Ishikawa (cell line): ENCODE data around the gene GMDS.

Experiments used
- CEBPB ChIP-seq: IDR thresholded peaks from 2 replicates; pipeline ENCODE4 v1.6.1; 2012
- CREB1 ChIP-seq: IDR thresholded peaks from 2 replicates; pipeline ENCODE4 v1.6.1; 2012; ENCODE audit warnings: low read depth
- EGR1 ChIP-seq: IDR thresholded peaks from 2 replicates; pipeline ENCODE4 v1.6.1; 2012
- EP300 ChIP-seq: IDR thresholded peaks from 2 replicates; pipeline ENCODE4 v1.6.1; 2012; ENCODE audit warnings: borderline replicate concordance
- FOXM1 ChIP-seq: IDR thresholded peaks from 2 replicates; pipeline ENCODE4 v1.6.1; 2012; ENCODE audit warnings: low read depth, borderline replicate concordance
- MAX ChIP-seq: IDR thresholded peaks from 2 replicates; pipeline ENCODE4 v1.6.1; 2012
- NFIC ChIP-seq: IDR thresholded peaks from 2 replicates; pipeline ENCODE4 v1.6.1; 2012
- RAD21 ChIP-seq: IDR thresholded peaks from 2 replicates; pipeline ENCODE4 v1.6.1; 2012; ENCODE audit warnings: low read depth
- REST ChIP-seq: IDR thresholded peaks from 2 replicates; pipeline ENCODE4 v1.6.1; 2012; ENCODE audit warnings: low read depth, mild to moderate bottlenecking
- TAF1 ChIP-seq: IDR thresholded peaks from 2 replicates; pipeline ENCODE4 v1.6.1; 2012; ENCODE audit warnings: low read depth, mild to moderate bottlenecking
- TCF12 ChIP-seq: IDR thresholded peaks from 2 replicates; pipeline ENCODE4 v1.6.1; 2012; ENCODE audit warnings: low read depth
- TEAD4 ChIP-seq: IDR thresholded peaks from 2 replicates; pipeline ENCODE4 v1.6.1; 2012
- YY1 ChIP-seq: IDR thresholded peaks from 2 replicates; pipeline ENCODE4 v1.6.1; 2012; ENCODE audit warnings: low read depth
- ZBTB7A ChIP-seq: IDR thresholded peaks from 2 replicates; pipeline ENCODE4 v1.6.1; 2012; ENCODE audit warnings: low read depth
- TF ChIP-seq, protein P1 (sequence below): IDR thresholded peaks from 2 replicates; pipeline ENCODE4 v1.6.1; 2012

GMDS gene

DNA sequence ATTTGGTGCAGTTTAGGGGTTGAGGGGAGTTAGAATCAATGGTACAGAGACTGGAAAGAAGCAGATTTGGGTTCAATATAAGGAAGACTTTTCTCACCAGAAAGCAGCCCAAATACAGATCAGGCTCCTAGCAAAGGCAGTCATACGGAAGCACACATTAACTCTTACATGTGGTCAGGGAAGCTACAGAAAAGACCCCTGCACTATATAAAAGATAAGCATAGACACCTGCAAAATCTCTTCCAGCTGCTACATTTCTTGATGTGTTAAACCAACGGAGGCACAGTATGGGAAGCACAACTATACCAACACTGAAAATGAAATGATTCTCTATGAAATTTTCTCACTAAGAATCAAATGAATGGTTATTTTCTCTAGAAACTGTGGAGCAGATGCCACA is 150.8 kb downstream of the GMDS start:
- no peak for TF ChIP-seq CREB1
- TF ChIP-seq ZBTB7A, result no peak
- TF ChIP-seq EGR1, result no peak
- no peak for TF ChIP-seq TEAD4

DNA sequence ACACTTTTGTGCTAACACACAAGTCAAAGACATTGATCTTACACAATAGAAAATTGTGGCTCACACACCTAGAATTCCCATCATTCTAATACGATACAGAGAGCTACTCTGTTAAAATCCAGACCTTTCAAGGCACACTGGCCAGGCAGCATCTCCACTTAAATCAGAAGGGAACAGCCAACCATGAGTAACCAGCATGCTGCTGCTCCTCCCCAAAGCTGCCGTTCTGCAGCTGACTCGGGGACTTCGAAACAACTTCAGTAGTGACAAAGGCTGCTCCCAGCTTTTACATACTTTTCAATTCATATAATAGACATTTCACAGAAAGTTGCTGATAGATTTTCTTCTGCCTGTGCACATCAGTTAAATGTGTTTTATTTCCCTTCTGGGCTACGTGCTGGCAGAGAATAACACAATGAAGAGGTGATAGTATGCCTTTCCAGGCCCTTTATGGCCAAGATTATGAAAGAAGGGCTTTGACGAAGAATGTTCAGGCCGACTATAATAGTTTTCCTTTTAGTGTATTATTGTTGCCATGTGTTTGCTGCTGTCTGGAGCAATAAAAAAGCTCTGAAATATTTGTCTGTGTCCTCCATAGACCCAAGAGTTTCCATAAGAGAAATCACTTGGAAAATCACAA is 159.0 kb downstream of the GMDS start:
- no peak for TF ChIP-seq EGR1
- TF ChIP-seq EP300, result no peak
- TF ChIP-seq ZBTB7A, result no peak
- no peak for TF ChIP-seq NFIC

- TF ChIP-seq CEBPB, result no peak
Observed at GRCh38 chr6:2085657-2086056, 159.7 kb downstream of the GMDS start.

GRCh38 chr6:2081155-2082138 is 164.0 kb downstream of the GMDS start:
- no peak for TF ChIP-seq CEBPB
- TF ChIP-seq ZBTB7A, result no peak
- no peak for TF ChIP-seq MAX
- TF ChIP-seq RAD21, result no peak
- TF ChIP-seq, protein P1, sequence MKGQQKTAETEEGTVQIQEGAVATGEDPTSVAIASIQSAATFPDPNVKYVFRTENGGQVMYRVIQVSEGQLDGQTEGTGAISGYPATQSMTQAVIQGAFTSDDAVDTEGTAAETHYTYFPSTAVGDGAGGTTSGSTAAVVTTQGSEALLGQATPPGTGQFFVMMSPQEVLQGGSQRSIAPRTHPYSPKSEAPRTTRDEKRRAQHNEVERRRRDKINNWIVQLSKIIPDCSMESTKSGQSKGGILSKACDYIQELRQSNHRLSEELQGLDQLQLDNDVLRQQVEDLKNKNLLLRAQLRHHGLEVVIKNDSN, result no peak
- TF ChIP-seq TAF1, result no peak
- TF ChIP-seq YY1, result no peak
- no peak for TF ChIP-seq TCF12

DNA sequence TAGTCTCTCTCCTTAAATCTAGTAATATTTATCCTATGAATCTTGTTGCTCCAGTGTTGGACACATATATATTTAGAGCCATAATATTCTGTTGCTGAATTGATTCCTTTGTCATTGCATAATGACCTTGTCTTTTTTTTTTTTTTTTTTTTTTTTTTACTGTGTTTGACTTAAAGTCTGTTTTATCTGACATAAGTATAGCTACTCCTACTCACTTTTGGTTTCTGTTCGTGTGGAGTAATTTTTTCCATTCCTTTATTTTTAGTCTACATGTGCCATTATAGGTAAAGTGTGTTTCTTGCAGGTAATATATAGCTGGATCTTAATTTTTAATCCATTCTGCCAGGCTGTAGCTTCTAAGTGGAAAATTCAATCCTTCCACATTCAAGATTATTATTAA is 166.5 kb downstream of the GMDS start:
- no peak for TF ChIP-seq RAD21
- TF ChIP-seq EGR1, result no peak
- TF ChIP-seq YY1, result no peak
- TF ChIP-seq TCF12, result no peak
- no peak for TF ChIP-seq NFIC
- TF ChIP-seq CREB1, result no peak
- no peak for TF ChIP-seq REST
- TF ChIP-seq EP300, result no peak

DNA sequence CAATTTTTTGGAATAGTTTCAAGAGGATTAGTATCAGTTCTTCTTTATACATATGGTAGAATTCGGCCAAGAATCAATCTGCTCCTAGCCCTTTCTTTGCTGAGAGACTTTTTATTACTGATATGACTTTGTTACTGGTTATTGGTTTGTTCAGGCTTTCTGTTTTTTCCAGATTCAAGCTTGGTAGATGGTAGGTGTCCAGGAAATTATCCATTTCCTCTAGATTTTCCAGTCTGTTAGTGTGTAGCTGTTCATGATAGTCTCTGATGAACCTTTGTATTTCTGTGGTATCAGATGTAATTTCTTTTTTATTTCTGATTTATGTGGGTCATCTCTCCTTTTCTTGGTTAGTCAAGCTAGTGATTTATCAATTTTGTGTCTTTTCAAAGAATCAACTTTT is 167.6 kb downstream of the GMDS start:
- TF ChIP-seq YY1 (no peak), EP300 (no peak), NFIC (no peak), CREB1 (no peak), RAD21 (no peak), TAF1 (no peak), MAX (no peak), FOXM1 (no peak), ZBTB7A (no peak), EGR1 (no peak), REST (no peak), TCF12 (no peak), CEBPB (no peak)
- TF ChIP-seq, protein P1, result no peak
